ENCODE data around the gene KIRREL3.

Gene KIRREL3

DNA sequence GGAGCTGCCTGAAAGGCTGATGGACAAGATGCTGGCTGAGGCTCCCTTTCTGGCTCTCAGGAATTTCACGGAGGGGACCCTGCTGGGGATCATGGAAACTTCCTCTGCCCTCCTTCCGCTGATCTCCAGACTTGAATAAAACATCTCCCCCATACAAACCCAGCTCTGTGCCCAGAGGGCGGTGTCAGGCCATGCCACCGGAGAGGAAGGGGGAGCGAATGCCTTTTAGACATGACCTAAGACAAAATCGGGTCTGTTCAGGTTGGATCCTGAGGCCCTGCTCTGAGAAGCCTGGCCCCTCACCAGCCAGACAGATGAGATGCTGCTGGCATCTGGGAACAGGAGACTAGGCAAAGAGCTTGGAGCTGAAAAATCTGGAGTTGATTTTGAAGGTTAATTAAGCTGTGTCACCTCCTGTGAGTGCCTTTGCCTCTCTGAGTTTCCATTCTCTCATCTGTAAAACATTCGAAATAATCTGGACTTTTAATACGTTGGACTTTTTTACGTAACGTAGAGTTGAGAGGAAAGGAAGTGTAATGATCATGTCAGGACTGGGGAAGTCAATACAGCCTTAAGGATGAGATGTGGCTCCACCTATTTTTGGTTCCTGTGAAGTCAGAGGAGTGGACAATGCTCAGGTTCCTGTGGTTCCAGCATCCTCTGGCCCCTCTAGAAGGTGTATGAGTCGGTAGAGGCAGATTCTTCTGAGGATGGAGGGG is 481.4 kb downstream of the KIRREL3 start:
- FAIRE-seq = no peak
- no peak for DNase-seq (ENCODE audit: low spot score)

DNA sequence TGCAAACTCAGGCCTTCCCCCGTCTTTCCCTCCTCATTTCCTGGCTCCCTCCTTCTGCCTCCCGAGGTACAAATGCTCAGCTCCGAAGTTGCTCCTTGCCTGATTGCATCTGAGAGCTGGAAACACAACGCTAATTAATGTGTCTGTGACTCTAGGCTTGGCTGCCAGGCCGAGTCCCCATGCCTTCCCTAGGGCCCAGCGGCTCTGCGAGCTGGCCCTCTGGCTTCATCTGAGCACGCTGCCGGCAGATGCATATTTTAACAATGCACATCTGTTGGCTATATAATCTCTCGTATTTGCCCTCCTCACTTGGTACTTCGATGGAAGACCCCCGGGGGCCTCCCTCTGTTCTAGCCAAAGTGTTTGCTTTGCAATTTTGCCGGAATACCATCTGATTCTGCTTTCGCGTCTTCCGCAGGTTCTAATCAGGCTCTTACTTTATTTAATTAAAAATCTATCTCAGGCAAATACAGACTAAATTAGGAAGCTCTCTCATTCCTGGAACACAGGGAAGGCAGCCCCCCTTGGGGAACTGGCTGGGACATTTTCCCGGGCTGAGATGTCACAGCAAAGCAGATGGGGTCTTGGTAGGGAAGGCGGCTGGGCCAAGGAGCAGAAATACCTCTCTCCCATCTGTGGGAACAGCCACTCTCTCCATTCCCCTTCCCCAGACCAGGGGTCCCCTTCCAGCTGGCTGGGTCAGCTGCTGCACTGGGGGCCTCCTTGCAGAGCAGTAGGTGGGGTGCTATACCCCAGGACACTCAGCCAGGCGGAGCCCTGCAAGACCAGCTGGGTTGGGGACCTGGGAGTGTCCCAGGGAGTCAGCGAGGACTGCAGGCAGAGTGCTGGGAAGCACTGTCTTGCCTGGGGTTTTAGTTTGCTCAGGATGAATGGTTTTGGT is 482.2 kb downstream of the KIRREL3 start:
- FAIRE-seq (no peak), DNase-seq (ENCODE audit: low spot score) (no peak)

DNA sequence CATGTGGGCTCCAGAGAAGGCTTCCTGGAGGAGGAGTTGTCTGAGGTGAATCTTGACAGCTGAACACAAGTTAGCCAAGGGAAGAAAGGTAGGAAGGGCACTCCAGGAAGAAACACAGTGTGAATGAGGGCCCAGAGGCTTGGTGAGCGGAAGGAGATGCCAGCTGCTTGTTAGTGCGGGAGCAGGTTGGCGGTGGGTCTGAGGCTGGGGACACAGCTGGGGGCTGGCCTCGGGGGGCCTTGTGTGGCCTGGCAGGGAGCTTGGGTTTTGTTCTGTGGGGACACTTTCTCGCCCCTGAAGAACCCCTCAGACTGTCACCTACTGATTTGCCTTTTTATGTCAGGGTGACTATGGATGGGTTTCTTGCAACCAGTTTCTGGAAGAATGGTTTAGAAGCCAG is 485.1 kb downstream of the KIRREL3 start:
- no peak for FAIRE-seq
- no peak for DNase-seq (ENCODE audit: low spot score)

DNA sequence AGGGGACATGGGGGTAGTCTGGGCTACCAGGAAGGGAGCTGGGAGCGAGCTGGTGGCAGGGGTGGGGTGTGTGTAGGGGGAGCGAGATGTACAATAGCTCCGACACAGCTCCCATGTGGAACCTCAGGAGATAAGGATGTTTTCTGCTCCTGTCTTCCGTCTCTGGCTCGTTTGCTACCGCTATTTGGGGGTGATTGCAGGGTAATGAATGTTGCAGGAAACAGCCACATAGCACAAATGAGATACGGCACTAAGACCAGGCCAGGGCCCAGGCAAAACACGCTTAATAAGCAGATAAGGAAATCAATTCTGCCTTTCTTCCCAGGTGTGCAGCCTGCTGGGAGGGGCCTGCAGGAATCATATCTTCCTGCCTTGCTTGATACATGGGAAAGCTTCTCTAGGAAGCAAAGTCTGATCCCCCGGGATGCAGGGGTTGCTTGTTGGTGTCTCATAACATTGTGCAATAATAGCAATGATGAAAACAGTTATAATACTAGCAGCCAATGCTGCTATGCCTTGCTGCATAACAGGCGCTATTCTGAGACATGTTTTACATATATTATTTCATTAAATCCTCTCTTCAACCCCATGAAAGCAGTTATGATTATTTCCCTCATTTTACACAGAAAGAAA is 486.4 kb downstream of the KIRREL3 start:
- FAIRE-seq (no peak), DNase-seq (ENCODE audit: low spot score) (no peak)

DNA sequence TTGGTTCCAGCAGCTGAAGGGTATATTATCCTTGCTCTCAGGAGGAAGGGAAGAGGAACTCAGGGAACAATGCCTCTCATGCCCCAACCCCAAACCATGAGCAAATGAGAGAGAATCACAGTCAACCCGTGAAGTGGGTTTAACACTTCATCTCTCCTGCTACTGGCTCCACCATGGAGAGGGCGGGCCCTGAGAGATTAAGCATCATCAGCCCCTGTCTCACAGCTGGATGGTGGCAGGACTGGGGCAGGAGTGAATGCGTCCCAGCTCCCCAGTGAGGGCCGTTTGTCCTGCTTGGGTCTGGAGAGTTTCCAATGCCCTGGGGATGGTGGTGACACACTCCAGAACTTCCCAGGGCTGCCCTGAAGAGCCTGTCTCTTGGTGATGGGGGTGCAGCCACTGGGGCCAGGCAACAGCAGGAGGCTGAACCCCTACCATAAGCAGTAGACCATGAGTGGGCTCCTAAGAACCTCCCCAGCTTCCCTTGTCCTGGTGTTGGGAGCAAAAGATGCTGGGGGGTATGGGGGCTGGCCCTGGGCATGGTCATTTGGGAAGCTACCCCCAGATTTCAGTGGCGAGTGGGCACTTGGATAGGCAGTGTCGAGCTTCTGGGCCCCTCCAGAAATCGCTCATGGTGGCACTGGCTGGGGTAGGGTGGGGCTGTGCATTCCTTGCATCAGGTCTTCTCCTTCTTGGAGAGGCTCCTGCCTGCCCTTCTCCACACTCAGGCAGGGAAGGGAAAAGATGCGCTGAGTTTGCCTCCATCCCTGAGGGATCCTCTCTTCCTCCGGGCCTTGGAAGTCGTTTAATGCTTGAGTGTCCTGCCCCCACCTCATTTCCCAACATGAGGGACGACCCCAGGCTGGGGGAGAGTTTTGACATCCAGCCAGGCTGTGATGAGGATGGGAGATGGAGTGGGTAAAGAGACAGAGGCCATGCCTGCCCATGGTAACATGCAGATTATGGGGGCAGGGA is 487.5 kb downstream of the KIRREL3 start:
- DNase-seq (ENCODE audit: low spot score) (no peak), FAIRE-seq (no peak)

DNA sequence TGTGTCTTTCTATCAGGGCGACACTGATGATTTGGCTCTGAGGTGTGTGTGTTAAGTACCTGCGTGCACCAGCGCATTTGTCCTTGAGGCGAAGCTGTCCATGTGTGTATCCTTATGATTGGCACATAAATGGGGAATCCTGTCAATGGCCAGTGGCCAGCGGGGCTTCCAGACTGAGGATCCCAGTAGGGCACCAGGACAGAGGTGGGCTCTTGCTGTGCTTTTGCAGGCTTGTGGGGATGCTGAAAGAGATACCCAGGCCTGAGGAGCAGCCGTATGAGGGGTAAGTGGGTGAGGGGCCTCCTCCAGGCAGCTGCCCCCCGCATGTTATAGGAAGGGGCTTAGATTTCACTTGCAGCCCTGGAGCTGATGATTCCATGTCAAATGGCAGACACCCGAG is 488.3 kb downstream of the KIRREL3 start:
- DNase-seq (ENCODE audit: low spot score) = no peak
- FAIRE-seq = no peak

DNA sequence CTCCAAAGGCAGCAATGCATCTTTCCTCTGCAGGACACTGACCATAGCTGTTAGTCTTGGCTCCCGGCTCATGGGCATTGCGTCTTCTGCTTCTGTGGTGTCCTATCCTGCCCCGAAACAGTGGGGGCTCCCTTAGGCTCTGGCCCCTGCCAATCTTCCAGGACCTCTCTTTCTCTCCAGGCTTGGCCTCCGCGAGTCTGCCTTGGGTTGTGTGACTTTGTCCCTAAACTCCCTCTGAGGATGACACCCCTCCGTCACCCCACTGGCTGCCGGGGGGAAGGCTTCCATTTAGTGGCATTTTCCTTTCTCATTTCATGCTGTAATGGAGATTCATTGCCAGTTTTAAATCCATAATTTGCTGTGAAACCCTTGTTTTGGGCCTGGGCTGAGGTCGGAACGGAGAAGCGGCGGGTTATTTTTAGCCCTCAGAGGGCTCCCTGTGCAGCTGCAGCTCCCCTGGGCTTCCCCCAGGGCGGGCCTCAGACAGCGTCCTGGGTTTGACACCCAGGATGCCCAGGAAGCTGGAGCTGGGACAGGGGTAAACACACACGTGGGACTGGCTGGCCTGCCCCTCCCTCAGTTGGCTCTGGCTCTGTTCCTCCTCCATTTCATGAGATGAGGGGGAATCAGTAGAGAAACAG is 489.0 kb downstream of the KIRREL3 start:
- FAIRE-seq (no peak), DNase-seq (ENCODE audit: low spot score) (no peak)

DNA sequence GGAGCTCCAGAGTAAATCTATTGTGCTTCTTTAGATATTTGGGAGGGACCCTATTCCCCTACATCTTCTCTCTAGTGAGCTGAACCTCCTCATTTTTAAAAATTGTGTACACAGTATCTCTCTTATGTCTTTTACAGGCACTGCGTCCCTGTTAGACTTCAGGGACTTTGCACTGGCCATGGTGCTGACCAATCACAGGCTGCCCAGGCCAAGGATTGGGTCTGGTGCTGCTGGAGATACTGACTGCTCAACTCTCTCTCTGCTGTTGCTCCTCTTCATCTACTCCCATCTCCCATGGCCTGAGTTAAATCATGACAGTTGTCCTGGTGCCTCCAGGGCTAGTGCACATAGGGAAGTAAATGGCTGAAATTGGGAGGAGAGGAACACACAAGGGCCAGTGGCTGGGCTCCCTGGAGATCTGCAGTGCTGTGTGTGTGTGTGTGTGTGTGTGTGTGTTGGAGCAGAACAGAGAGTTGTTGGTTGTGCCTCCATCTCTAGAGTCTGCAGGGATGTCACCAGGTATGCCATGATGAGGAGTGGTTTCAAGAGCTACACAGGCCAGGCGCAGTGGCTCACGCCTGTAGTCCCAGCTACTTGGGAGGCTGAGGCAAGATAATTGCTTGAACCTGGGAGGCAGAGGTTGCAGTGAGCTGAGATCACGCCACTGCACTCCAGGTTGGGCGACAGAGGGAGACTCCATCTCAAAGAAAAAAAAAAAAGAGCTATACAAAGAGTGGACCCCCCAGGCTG is 489.8 kb downstream of the KIRREL3 start:
- FAIRE-seq = no peak
- DNase-seq (ENCODE audit: low spot score) = no peak

DNA sequence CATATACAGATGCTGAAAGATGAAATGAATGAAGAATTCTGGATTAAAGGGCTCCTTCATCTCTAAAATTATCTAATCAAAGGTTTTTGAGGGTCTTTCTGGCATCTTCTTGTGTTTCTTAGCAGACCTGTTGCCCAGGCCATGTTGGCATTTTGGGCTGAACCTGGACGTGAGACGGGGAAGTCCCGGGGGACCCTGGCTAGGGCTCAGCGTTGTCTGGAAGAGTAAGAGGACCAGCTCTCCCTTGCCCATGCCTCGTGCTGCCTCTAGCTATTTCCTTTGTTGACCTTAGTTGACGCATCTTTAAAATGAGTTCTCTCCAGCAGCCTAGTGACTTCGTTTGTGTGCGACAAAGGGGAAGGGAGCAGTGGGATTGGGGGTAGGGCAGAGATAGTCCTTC is 492.9 kb downstream of the KIRREL3 start:
- no peak for FAIRE-seq

DNA sequence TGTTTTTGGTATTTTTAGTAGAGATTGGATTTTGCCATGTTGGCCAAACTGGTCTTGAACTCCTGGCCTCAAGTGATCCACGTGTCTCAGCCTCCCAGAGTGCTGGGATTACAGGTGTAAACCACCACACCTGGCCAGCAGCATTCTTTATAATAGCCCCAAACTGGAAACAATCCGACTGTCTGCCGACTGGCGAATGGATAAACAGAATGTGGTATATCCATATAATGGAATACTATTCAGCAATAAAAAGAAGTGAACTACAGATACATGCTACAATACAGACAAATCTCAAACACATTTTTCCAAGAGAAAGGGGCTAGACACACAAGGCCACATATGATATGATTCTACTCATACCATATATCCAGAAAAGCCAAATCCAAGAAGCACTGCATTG is 493.8 kb downstream of the KIRREL3 start:
- DNase-seq (ENCODE audit: low spot score) = no peak
- no peak for FAIRE-seq

More for the DNA sequence above, 492.9 kb downstream of the KIRREL3 start:
- no peak for DNase-seq (ENCODE audit: low spot score)

DNA sequence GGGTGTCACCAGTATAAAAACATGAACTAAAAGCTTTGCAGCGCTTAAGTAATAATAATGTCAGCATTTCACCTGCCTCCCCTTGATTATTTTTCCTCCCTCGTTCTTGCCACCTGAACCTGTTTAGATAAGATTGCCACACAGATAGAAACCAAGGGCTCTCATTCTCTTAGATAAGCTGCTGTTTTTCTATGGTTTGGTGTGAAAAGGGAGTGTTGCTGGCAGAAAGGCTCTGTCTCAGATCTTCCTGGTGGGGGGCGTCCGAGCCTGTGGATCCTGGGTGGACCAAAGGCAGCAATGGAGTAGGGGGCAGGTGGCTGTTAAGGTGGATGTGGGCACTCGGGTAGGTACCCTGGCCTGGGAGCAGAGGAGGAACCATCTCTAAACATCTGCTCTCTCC is 497.6 kb downstream of the KIRREL3 start:
- DNase-seq (ENCODE audit: low spot score) = no peak
- no peak for FAIRE-seq

DNA sequence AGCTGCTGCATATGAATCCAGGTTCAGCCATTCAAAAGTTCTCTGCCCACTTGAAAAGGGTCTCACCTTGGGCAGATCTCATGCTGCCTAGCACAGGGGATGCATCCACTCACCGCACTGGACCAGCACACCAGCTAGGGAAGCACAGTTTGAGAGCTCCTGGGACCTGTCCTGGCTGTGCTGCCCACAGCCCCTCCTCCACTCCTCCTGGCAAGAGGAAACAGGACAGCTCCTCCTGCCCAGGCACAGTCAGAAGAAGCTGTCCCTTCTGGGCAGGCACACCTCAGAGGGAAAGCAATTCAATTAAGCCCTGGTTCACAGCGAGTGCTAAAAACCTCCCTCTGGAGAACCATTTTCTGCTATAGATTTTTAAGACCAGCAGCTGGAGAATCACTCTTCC is 498.4 kb downstream of the KIRREL3 start:
- FAIRE-seq (no peak), DNase-seq (ENCODE audit: low spot score) (no peak)

DNA sequence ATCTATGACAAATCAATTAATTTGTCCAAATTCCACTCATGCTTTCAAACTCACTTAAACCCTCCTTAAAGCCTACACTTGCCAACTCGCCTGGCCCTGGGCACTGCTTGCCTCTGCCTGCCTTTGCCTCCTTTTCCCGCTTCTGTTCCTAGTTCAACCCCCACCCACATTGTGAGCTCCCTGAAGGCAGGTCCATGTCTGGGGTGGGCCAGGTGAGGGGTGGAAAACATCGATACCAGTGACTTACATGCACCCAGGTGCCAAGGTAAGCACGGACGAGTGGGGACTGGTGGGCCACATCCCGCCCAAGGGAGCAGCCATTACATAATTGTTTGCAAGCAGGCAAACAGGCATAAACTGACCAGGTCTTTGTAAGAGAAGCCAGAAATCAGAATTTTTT is 498.9 kb downstream of the KIRREL3 start:
- FAIRE-seq (no peak), DNase-seq (ENCODE audit: low spot score) (no peak)

DNA sequence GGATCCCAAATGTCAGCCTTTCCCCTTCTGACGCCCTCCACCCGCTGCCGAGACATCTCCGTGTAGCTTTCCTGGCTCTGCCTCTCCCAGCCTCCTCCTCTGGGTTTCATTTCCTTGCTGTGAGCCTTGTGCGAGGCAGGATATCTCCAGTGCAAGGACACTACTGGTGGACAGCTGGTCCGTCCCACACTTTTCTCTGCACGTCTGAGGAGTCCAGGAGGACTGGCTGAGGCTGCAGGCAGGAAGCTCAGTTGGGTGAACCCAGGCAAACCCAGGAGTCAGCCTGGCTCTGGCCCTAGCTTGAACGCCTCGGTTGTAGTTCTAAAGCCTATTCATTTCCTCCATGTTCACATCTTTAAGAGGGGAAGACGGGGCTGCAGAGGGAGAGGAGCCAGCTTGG is 499.6 kb downstream of the KIRREL3 start:
- no peak for DNase-seq (ENCODE audit: low spot score)
- FAIRE-seq = no peak

DNA sequence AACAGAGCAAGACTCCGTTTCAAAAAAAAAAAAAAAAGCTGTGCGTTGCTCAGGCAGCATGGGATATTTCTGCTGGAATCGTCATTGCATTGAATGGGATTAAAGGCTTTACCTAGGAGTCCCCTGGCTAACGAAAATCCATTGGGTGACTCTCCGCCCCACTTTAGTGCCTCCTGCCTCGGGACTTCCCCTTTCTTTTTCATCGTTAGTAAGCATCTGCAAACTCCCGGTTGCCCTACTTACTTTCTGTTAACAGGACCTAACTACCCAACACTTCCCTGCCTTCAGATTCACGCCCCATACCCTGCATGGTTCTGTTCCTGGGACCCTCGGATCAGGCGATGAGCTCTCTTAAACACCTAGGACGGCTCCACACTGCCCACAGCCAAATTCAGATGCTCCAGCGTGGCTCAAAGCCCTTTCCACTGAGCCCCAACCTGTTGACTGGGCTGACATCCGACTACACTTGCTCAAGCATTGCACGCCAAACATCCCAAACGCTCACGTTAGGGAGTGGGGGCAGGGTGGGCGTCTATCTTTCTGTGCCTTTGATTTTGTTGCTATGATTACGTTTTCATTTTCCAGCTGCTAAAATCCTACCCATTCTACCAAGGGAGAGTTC is 501.3 kb downstream of the KIRREL3 start:
- FAIRE-seq (no peak), DNase-seq (ENCODE audit: low spot score) (no peak)

DNA sequence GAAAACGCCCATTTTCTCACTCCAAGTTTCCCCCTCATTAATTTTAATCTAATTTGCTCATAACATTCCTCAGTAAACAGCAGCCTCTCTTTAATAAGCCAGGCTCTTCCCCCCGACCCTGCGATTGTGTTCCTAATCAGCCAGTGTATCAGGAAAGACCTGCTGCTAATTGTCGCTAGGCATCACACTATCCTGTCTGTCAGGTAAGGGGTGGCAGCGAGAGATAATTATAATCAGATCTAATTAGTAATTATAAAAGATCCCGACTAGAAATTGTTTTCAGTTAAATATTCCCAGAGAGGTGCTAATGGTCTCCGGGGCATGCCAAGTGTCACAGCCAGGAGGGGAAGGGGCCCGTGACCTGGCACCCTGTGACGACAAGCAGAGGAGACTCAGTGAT is 502.3 kb downstream of the KIRREL3 start:
- FAIRE-seq = no peak
- DNase-seq (ENCODE audit: low spot score) = no peak

DNA sequence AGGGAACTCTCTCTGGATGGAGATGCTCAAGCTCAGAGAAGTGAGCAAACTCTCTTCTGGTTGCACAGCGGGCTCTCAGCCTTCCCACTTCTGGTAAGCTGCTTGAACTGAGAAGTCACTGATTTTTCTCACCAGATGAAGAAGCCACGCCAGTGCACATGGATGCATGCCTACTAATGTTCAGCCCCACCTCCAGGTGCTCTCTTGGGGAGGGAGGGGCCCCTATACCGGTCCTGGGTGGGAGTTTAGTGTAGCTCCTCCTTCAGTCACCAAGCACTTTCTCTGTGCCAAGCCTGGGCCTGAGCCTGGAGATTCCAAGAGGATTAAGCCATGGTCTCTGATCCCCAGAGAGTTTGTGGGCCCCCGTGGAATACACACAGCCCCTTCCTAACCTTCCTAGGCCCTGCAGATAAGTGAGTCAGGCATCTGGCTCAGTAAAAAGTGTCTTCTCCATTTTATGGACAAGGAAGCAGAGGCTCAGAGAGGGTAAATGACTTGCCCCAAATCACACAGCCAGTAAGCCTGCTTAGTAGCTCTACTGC is 502.9 kb downstream of the KIRREL3 start:
- DNase-seq (ENCODE audit: low spot score) = no peak
- no peak for FAIRE-seq

DNA sequence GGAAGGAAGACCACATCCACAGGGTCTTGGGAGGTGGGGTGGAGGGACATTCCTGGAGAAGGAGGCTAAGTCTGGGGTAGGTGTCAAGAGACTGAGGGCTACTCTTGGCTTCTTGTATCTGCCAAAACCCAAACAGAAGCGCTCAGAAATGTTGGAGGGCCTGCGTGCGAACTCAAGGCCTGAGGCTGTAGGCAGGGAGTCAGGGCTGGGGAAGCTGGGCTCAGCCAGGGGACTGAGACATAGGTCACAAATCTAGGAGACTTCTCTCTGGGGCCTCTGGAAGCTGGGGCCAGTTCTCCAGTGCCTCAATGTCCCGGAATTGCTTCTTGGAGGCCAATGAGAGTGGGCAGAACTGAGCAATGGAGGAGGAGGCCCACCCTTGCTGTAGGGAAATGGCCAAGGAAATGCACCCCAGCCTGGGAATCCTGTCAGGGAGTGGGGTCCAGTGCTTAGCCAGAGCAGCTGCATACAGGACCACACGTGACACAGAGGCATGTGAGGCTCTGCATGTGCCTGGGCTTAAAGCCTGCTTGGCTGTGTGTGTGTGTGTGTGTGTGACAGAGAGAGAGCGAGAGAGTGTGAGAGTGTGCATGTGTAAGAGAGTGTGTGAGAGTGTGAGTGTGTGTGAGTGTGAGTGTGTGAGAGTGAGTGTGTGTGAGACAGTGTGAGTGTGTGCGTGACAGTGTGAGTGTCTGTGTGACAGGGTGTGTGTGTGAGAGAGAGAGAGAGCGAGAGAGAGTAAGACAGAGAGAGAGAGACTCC is 503.8 kb downstream of the KIRREL3 start:
- DNase-seq (ENCODE audit: low spot score) (no peak), FAIRE-seq (no peak)

Data from RCC 7860 (cell line).